GM12864 (cell line): ENCODE results near the gene KTN1.

ENCODE experiments used
- DNase-seq: peaks from one replicate; pipeline ENCODE4 v3.0.0-alpha.2; 2011; ENCODE audit warnings: low read depth
- H3K4me3 ChIP-seq: 2 replicates; pipeline ENCODE4 v1.5.1; 2011; ENCODE audit warnings: mild to moderate bottlenecking, low read depth, low read length, control low read depth
- CTCF ChIP-seq: IDR thresholded peaks from 2 replicates; pipeline ENCODE4 v1.5.1; 2011; ENCODE audit warnings: low read depth, mild to moderate bottlenecking, moderate library complexity, low read length, control low read depth, inconsistent platforms; ENCODE audit errors: missing control alignments

The KTN1 gene

GRCh38 chr14:55731311-55731872, 151.4 kb downstream of the KTN1 start:
- H3K4me3 ChIP-seq, result no peak overlapping the region
- no peak for TF ChIP-seq CTCF
- DNase-seq, result no peak

- no peak for DNase-seq
- TF ChIP-seq CTCF, result peak; percentile 54
- H3K4me3 ChIP-seq, result no peak overlapping the region
These were observed 152.0 kb downstream of the KTN1 start for GRCh38 chr14:55731881-55732498.

GRCh38 chr14:55733599-55733998, 153.6 kb downstream of the KTN1 start:
- no peak for TF ChIP-seq CTCF
- no peak for DNase-seq
- H3K4me3 ChIP-seq, result no peak overlapping the region
